GM12878 (cell line): ENCODE results near the gene COL20A1. TPM values are rescaled to one million over a fixed set of nuclear protein-coding genes. Genes with fewer than 3 reads are reported as not detected.

Experiments used
- ATAC-seq: fragments of 200-7000 bp; cut with Tn5 transposase; 3 replicates; pipeline ENCODE4 v1.9.1; 2020; ENCODE audit warnings: mild to moderate bottlenecking, moderate library complexity
- BruUV-seq: library from RNA; stranded (reverse); fragments of 400-500 nt; replicated peaks from 2 replicates; lab custom pipeline; 2021; lab: Mats Ljungman, UMichigan
- CTCF ChIA-PET: fragments of 300-600 bp; sonication (Branson Sonifier 250); formaldehyde crosslinking; extraction: SDS; loops from one replicate; lab custom pipeline; 2021; ENCODE audit warnings: inconsistent platforms; lab: Yijun Ruan, JAX
- POLR2A ChIA-PET: fragments of 350-600 bp; formaldehyde crosslinking; extraction: SDS; loops from one replicate; lab custom pipeline; 2021; ENCODE audit warnings: inconsistent platforms; lab: Charles Lee
- RAD21 ChIA-PET: fragments of 300-600 bp; sonication (Branson Sonifier 250); formaldehyde crosslinking; loops from one replicate; lab custom pipeline; 2023; ENCODE audit warnings: antibody characterized with exemption; ENCODE audit not compliant: unreplicated experiment; lab: Charles Lee
- SMC1A ChIA-PET: fragments of 300-600 bp; sonication (Branson Sonifier 250); formaldehyde crosslinking; loops from one replicate; lab custom pipeline; 2023; ENCODE audit not compliant: unreplicated experiment, uncharacterized antibody; lab: Charles Lee
- DNase-seq: peaks from one replicate; pipeline ENCODE4 v3.0.0-alpha.2; 2011; ENCODE audit warnings: low read depth, low spot score
- FAIRE-seq: peaks from 3 replicates; lab custom pipeline; 2011; peaks lifted over from hg19 to GRCh38; lab: Jason Lieb, UNC
- H2AFZ ChIP-seq: 2 replicates; pipeline ENCODE4 v1.6.0; 2011; ENCODE audit warnings: low read depth, low read length, control low read depth; ENCODE audit not compliant: control insufficient read depth
- H3K27ac ChIP-seq: 2 replicates; pipeline ENCODE4 v1.5.1; 2011; ENCODE audit warnings: control low read depth; ENCODE audit not compliant: control insufficient read depth, insufficient read depth
- H3K27me3 ChIP-seq, 2 experiments: replicated peaks in 1 of 2; 2 replicates each; pipeline versions ENCODE4 v1.6.0 to v1.6.1; 2011; ENCODE audit warnings: low read length in 1 of 2; ENCODE audit not compliant: control insufficient read depth in 2 of 2, insufficient read depth in 2 of 2
- H3K36me3 ChIP-seq, 2 experiments: 2 replicates each; pipeline ENCODE4 v1.5.1; 2011; ENCODE audit warnings: low read length in 1 of 2; ENCODE audit not compliant: control insufficient read depth in 2 of 2, insufficient read depth in 2 of 2
- H3K4me1 ChIP-seq: 2 replicates; pipeline ENCODE4 v1.6.1; 2011; ENCODE audit warnings: mild to moderate bottlenecking, low read length, moderate library complexity, mixed read lengths; ENCODE audit not compliant: control insufficient read depth, insufficient read depth
- H3K4me2 ChIP-seq: 2 replicates; pipeline ENCODE4 v1.6.0; 2011; ENCODE audit warnings: control low read depth; ENCODE audit not compliant: control insufficient read depth, insufficient read depth
- H3K4me3 ChIP-seq: fragments of 200-600 bp; sonication (generic); 2 replicates; pipeline ENCODE4 v1.5.1; 2016
- H3K79me2 ChIP-seq: 2 replicates; pipeline ENCODE4 v1.6.0; 2011; ENCODE audit warnings: low read length; ENCODE audit not compliant: control insufficient read depth, insufficient read depth
- H3K9ac ChIP-seq: 2 replicates; pipeline ENCODE4 v1.8.0; 2011; ENCODE audit warnings: low read length, control low read depth, mixed read lengths; ENCODE audit not compliant: control insufficient read depth, insufficient read depth
- H3K9me3 ChIP-seq: replicated peaks from 3 replicates; pipeline ENCODE4 v1.5.1; 2011; ENCODE audit warnings: mild to moderate bottlenecking, low read length; ENCODE audit not compliant: control insufficient read depth, insufficient read depth
- H4K20me1 ChIP-seq: 2 replicates; pipeline ENCODE4 v1.6.0; 2011; ENCODE audit not compliant: control insufficient read depth, insufficient read depth
- ATF2 ChIP-seq: IDR thresholded peaks from 2 replicates; pipeline ENCODE4 v1.6.1; 2012; ENCODE audit warnings: low read length, inconsistent platforms
- CTCF ChIP-seq, 3 experiments: IDR thresholded peaks in 2 of 3; conservative IDR thresholded peaks in 1 of 3; 2 replicates each; pipeline ENCODE4 v1.5.1; 2011; ENCODE audit warnings: low read depth in 3 of 3, low read length in 3 of 3, mild to moderate bottlenecking in 3 of 3, control low read depth in 2 of 3, moderate library complexity in 2 of 3, inconsistent platforms in 1 of 3, mixed read lengths in 1 of 3; ENCODE audit not compliant: control insufficient read depth in 2 of 3, insufficient read depth in 1 of 3; ENCODE audit errors: extremely low read depth in 1 of 3
- E4F1 ChIP-seq: fragments of 450-650 bp; IDR thresholded peaks from 2 replicates; pipeline ENCODE4 v1.6.1; 2018; ENCODE audit warnings: borderline replicate concordance, mild to moderate bottlenecking; ENCODE audit not compliant: partially characterized antibody
- ETV6 ChIP-seq, 2 experiments: fragments of 450-650 bp in 1 of 2; IDR thresholded peaks in 1 of 2; conservative IDR thresholded peaks in 1 of 2; 2 replicates each; pipeline ENCODE4 v1.6.1; 2014; ENCODE audit warnings: antibody characterized with exemption in 1 of 2, borderline replicate concordance in 1 of 2, low read depth in 1 of 2, mild to moderate bottlenecking in 1 of 2, moderate library complexity in 1 of 2
- FOXK2 ChIP-seq: fragments of 450-650 bp; IDR thresholded peaks from 2 replicates; pipeline ENCODE4 v1.6.1; 2017; ENCODE audit warnings: mild to moderate bottlenecking, moderate library complexity
- HDGF ChIP-seq: fragments of 450-650 bp; IDR thresholded peaks from 2 replicates; pipeline ENCODE4 v1.6.1; 2016; ENCODE audit warnings: antibody characterized with exemption
- IRF4 ChIP-seq: IDR thresholded peaks from 2 replicates; pipeline ENCODE4 v1.6.1; 2011; ENCODE audit warnings: low read depth, low read length
- MLLT1 ChIP-seq: fragments of 450-650 bp; IDR thresholded peaks from 2 replicates; pipeline ENCODE4 v1.6.1; 2016; ENCODE audit warnings: mild to moderate bottlenecking
- PBX3 ChIP-seq: IDR thresholded peaks from 2 replicates; pipeline ENCODE4 v1.6.1; 2011; ENCODE audit warnings: mild to moderate bottlenecking, low read depth, low read length, moderate library complexity; ENCODE audit not compliant: insufficient replicate concordance
- STAT1 ChIP-seq: fragments of 450-650 bp; conservative IDR thresholded peaks from 2 replicates; pipeline ENCODE4 v1.6.1; 2014; ENCODE audit warnings: antibody characterized with exemption, mild to moderate bottlenecking
- TARDBP ChIP-seq: IDR thresholded peaks from 2 replicates; pipeline ENCODE4 v1.6.1; 2016; ENCODE audit warnings: borderline replicate concordance
- TCF7 ChIP-seq: IDR thresholded peaks from 2 replicates; pipeline ENCODE4 v1.6.1; 2014; ENCODE audit warnings: antibody characterized with exemption, borderline replicate concordance
- YY1 ChIP-seq: IDR thresholded peaks from 2 replicates; pipeline ENCODE4 v1.6.1; 2011; ENCODE audit warnings: low read depth, mild to moderate bottlenecking, low read length
- ZNF24 ChIP-seq: fragments of 450-650 bp; IDR thresholded peaks from 2 replicates; pipeline ENCODE4 v1.6.1; 2017; ENCODE audit warnings: antibody characterized with exemption, mild to moderate bottlenecking
- WGBS: methylation state at CpG from one replicate; pipeline ENCODE4 v1.1.6; 2016; ENCODE audit warnings: low lambda C conversion rate; ENCODE audit not compliant: insufficient replicate concordance, insufficient coverage; ENCODE audit errors: missing lambda C conversion rate; 5-methylcytosine and 5-hydroxymethylcytosine counted together
- in situ Hi-C: fragments of 300-500 bp; cut with MboI; formaldehyde crosslinking; loops from 9 replicates; pipeline ENCODE4 v1.14.3; 2018; ENCODE audit warnings: mixed read lengths
- intact Hi-C: fragments of 100-400 bp; cut with micrococcal nuclease; formaldehyde crosslinking; loops from one replicate; pipeline ENCODE4 v1.14.2; 2022; ENCODE audit not compliant: unreplicated experiment
- polyA plus RNA-seq, 11 experiments: library from polyadenylated mRNA; depleted of rRNA in 4 of 11; unstranded in 6 of 11; stranded (reverse) in 5 of 11; fragments of >200 nt; fragmentation: Nextera tagmentation in 4 of 11; fragmentation: Illumina TruSeq in 1 of 11; extraction: Ambion mirVana in 4 of 11; extraction: Trizol in 1 of 11; gene quantifications; 1 replicate in 1 of 11; 2 replicates in 10 of 11; pipeline versions ENCODE4 v1.2.1 to v1.2.3, GENCODE V29; 2011 to 2016; ENCODE audit warnings: inconsistent platforms in 2 of 11, missing spikeins in 2 of 11, low read depth in 1 of 11
- total RNA-seq, 4 experiments: library from RNA; depleted of rRNA in 3 of 4; stranded (reverse); fragments of >200 nt in 3 of 4; fragmentation: Illumina TruSeq in 1 of 4; extraction: Trizol in 1 of 4; gene quantifications; 2 replicates each; pipeline versions ENCODE4 v1.2.1 to v1.2.3, GENCODE V29; 2013 to 2021

The COL20A1 gene
- total and polyA plus RNA-seq, 10 of the 15 experiments (the other 5 are each of a cell fraction or from before 2014, with no cell fraction given), result not detected

GRCh38 chr20:63309261-63310071 lies 16.5 kb downstream of the COL20A1 start:
- H3K27ac ChIP-seq, result no peak overlapping the region
- ChIA-PET POLR2A (no interaction called here), RAD21 (interaction anchor here (0.8 to 1.8 kb wide), 4 partner anchors 15 to 86 kb away, joined by 3 to 5 read pairs (median 3); no protein-coding TSS in a partner anchor), SMC1A (interaction anchor here (0.7 kb wide), 1 partner anchor 72 kb away, joined by 4 read pairs; no protein-coding TSS in a partner anchor), CTCF (interaction anchor here (0.6 to 2.1 kb wide), 3 partner anchors 73 to 187 kb away, joined by 3 to 12 read pairs (median 3); no protein-coding TSS in a partner anchor)
- no peak overlapping the region for H2AFZ ChIP-seq
- intact Hi-C loops (no loop called here), in situ Hi-C loops (no loop called here)
- H3K9ac ChIP-seq, result no peak overlapping the region
- no peaks in the 10 kb centered on the region for H3K27me3 ChIP-seq
- FAIRE-seq (no peak), DNase-seq (no peak), ATAC-seq (peak; percentile 76)
- no peaks in the 10 kb centered on the region for H3K9me3 ChIP-seq
- no peak overlapping the region for H3K4me3 ChIP-seq
- no peaks in the 10 kb centered on the region for H3K4me1 ChIP-seq
- no peaks in the 10 kb centered on the region for H3K79me2 ChIP-seq
- 43% methylated on average over 35 of the region's 35 CpGs for WGBS
- no TSS peak for BruUV-seq
- H3K4me2 ChIP-seq, result no peak overlapping the region
- H3K36me3 ChIP-seq, result no peaks in the 10 kb centered on the region
- no peaks in the 10 kb centered on the region for H4K20me1 ChIP-seq
- TF ChIP-seq MLLT1 (no peak), YY1 (no peak), ETV6 (conservative IDR thresholded peaks at IDR 0.05 in 1 of 2, IDR thresholded peaks at IDR 0.05 in 1 of 2; ENCODE audit: borderline replicate concordance in 1 of 2, low read depth in 1 of 2) (no peak), E4F1 (no peak), FOXK2 (no peak), ZNF24 (no peak), CTCF (IDR thresholded peaks at IDR 0.05 in 2 of 3, conservative IDR thresholded peaks at IDR 0.05 in 1 of 3; ENCODE audit: control insufficient read depth in 2 of 3, extremely low read depth in 1 of 3, insufficient read depth in 1 of 3, low read depth in 3 of 3, low read length in 3 of 3) (peak; percentile 37 to 67 (median 49); a peak in 5 of 6 replicates), IRF4 (no peak), TARDBP (no peak), TCF7 (no peak), STAT1 (no peak), HDGF (no peak), ATF2 (no peak), PBX3 (no peak)
